ENCODE results near the gene CIC.

GRCh38 chr19:42335971-42336370 lies 66.9 kb downstream of the CIC start:
- no peak for TF ChIP-seq POLR2AphosphoS5 (IDR thresholded peaks at IDR 0.05)
- TF ChIP-seq CTCF (IDR thresholded peaks at IDR 0.05) = no peak
- no peak for TF ChIP-seq POLR2A (IDR thresholded peaks at IDR 0.05)
